ENCODE measurements around the gene SPRY4. TPM values are rescaled to one million over a fixed set of nuclear protein-coding genes. Genes with fewer than 3 reads are reported as not detected.

SPRY4 gene
- total and polyA plus RNA-seq, 2 of the 13 experiments (the other 11 are each of a cell fraction or from before 2014, with no cell fraction given): 8.9 to 17.8 TPM

DNA sequence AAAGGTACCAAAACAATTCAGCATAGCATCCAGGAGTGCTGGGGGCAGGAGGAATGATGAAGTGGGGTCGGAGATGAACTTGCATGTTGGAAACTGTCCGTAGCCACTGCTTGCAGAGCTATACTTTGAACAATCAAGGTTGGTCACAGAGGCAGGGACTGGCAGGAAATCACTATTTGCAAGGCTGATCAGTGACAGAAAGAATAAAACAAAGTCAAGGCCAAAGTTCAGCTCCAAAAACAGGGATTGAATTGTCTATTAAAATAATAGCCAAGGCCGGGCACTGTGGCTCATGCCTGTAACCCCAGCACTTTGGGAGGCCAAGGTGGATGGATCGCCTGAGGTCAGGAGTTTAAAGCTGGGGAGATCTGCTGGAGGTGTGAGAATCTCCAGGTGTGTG lies 18.7 kb upstream of the SPRY4 start (continued):
- TF ChIP-seq, protein P1, sequence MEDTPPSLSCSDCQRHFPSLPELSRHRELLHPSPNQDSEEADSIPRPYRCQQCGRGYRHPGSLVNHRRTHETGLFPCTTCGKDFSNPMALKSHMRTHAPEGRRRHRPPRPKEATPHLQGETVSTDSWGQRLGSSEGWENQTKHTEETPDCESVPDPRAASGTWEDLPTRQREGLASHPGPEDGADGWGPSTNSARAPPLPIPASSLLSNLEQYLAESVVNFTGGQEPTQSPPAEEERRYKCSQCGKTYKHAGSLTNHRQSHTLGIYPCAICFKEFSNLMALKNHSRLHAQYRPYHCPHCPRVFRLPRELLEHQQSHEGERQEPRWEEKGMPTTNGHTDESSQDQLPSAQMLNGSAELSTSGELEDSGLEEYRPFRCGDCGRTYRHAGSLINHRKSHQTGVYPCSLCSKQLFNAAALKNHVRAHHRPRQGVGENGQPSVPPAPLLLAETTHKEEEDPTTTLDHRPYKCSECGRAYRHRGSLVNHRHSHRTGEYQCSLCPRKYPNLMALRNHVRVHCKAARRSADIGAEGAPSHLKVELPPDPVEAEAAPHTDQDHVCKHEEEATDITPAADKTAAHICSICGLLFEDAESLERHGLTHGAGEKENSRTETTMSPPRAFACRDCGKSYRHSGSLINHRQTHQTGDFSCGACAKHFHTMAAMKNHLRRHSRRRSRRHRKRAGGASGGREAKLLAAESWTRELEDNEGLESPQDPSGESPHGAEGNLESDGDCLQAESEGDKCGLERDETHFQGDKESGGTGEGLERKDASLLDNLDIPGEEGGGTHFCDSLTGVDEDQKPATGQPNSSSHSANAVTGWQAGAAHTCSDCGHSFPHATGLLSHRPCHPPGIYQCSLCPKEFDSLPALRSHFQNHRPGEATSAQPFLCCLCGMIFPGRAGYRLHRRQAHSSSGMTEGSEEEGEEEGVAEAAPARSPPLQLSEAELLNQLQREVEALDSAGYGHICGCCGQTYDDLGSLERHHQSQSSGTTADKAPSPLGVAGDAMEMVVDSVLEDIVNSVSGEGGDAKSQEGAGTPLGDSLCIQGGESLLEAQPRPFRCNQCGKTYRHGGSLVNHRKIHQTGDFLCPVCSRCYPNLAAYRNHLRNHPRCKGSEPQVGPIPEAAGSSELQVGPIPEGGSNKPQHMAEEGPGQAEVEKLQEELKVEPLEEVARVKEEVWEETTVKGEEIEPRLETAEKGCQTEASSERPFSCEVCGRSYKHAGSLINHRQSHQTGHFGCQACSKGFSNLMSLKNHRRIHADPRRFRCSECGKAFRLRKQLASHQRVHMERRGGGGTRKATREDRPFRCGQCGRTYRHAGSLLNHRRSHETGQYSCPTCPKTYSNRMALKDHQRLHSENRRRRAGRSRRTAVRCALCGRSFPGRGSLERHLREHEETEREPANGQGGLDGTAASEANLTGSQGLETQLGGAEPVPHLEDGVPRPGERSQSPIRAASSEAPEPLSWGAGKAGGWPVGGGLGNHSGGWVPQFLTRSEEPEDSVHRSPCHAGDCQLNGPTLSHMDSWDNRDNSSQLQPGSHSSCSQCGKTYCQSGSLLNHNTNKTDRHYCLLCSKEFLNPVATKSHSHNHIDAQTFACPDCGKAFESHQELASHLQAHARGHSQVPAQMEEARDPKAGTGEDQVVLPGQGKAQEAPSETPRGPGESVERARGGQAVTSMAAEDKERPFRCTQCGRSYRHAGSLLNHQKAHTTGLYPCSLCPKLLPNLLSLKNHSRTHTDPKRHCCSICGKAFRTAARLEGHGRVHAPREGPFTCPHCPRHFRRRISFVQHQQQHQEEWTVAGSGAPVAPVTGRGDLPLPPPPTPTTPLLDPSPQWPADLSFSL (CRISPR knock-in tag; IDR thresholded peaks at IDR 0.05): no peak
- TF ChIP-seq RBAK (CRISPR knock-in tag; IDR thresholded peaks at IDR 0.05): no peak
- no peak for TF ChIP-seq SRSF1 (optimal IDR thresholded peaks at IDR 0.05; ENCODE audit: low read depth, low read length)
- peak; percentile 53; the same call in 1 of the 2 replicates for TF ChIP-seq RXRA (CRISPR knock-in tag; IDR thresholded peaks at IDR 0.05)
- no peak for TF ChIP-seq ZNF567 (CRISPR knock-in tag; IDR thresholded peaks at IDR 0.05; ENCODE audit: borderline replicate concordance)
- TF ChIP-seq, protein P2, sequence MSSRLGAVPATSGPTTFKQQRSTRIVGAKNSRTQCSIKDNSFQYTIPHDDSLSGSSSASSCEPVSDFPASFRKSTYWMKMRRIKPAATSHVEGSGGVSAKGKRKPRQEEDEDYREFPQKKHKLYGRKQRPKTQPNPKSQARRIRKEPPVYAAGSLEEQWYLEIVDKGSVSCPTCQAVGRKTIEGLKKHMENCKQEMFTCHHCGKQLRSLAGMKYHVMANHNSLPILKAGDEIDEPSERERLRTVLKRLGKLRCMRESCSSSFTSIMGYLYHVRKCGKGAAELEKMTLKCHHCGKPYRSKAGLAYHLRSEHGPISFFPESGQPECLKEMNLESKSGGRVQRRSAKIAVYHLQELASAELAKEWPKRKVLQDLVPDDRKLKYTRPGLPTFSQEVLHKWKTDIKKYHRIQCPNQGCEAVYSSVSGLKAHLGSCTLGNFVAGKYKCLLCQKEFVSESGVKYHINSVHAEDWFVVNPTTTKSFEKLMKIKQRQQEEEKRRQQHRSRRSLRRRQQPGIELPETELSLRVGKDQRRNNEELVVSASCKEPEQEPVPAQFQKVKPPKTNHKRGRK (CRISPR knock-in tag; IDR thresholded peaks at IDR 0.05): no peak
- TF ChIP-seq ETV5 (CRISPR knock-in tag; IDR thresholded peaks at IDR 0.05; ENCODE audit: borderline replicate concordance): peak; percentile 23; the same call in 1 of the 2 replicates
- peak; percentile 19; the same call in 1 of the 2 replicates for TF ChIP-seq RARA (CRISPR knock-in tag; IDR thresholded peaks at IDR 0.05)
- no peak for TF ChIP-seq ZNF30 (CRISPR knock-in tag; IDR thresholded peaks at IDR 0.05)
- no peak for TF ChIP-seq ZNF572 (CRISPR knock-in tag; IDR thresholded peaks at IDR 0.05)
- TF ChIP-seq ZSCAN29 (CRISPR knock-in tag; conservative IDR thresholded peaks at IDR 0.05): no peak
- no peak for TF ChIP-seq ZNF136 (CRISPR knock-in tag; IDR thresholded peaks at IDR 0.05; ENCODE audit: low read depth)
- no peak for TF ChIP-seq RXRB (CRISPR knock-in tag; IDR thresholded peaks at IDR 0.05; ENCODE audit: borderline replicate concordance)
- TF ChIP-seq EHMT2 (IDR thresholded peaks at IDR 0.05; ENCODE audit: borderline replicate concordance, low read depth, low read length): no peak
- no peak for TF ChIP-seq SMAD3 (CRISPR knock-in tag; IDR thresholded peaks at IDR 0.05)
- TF ChIP-seq ZNF75D (CRISPR knock-in tag; IDR thresholded peaks at IDR 0.05; ENCODE audit: borderline replicate concordance): no peak
- TF ChIP-seq ATF7 (IDR thresholded peaks at IDR 0.05): no peak
- TF ChIP-seq ATF7 (CRISPR knock-in tag; IDR thresholded peaks at IDR 0.05): no peak
- peak; percentile 29; the same call in 1 of the 2 replicates for TF ChIP-seq SOX5 (CRISPR knock-in tag; IDR thresholded peaks at IDR 0.05; ENCODE audit: borderline replicate concordance)
- TF ChIP-seq SOX13 (IDR thresholded peaks at IDR 0.05): no peak
- peak in 1 of 2 experiments; percentile 72; a peak in 2 of 4 replicates for TF ChIP-seq SOX13 (CRISPR knock-in tag; conservative IDR thresholded peaks at IDR 0.05 in 1 of 2, IDR thresholded peaks at IDR 0.05 in 1 of 2)
- no peak for TF ChIP-seq ZNF674 (CRISPR knock-in tag; IDR thresholded peaks at IDR 0.05; ENCODE audit: low read depth)
- TF ChIP-seq, protein P3, sequence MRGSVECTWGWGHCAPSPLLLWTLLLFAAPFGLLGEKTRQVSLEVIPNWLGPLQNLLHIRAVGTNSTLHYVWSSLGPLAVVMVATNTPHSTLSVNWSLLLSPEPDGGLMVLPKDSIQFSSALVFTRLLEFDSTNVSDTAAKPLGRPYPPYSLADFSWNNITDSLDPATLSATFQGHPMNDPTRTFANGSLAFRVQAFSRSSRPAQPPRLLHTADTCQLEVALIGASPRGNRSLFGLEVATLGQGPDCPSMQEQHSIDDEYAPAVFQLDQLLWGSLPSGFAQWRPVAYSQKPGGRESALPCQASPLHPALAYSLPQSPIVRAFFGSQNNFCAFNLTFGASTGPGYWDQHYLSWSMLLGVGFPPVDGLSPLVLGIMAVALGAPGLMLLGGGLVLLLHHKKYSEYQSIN (CRISPR knock-in tag; IDR thresholded peaks at IDR 0.05; ENCODE audit: borderline replicate concordance): no peak
- no peak for TF ChIP-seq NFE2L1 (CRISPR knock-in tag; IDR thresholded peaks at IDR 0.05; ENCODE audit: borderline replicate concordance)

Measured in HepG2 (cell line).